Effector CD4-positive, alpha-beta T cell (primary cell): Measurements from ENCODE around the gene CREM.
"Not testable (repeated sequence)": the region's sequence is repeated elsewhere in the genome, so short reads cannot be mapped to it uniquely, and the experiment has no call there.

ENCODE experiments used
- DNase-seq: peaks from one replicate; pipeline ENCODE4 v3.0.0-alpha.2; 2020

Gene CREM

DNA sequence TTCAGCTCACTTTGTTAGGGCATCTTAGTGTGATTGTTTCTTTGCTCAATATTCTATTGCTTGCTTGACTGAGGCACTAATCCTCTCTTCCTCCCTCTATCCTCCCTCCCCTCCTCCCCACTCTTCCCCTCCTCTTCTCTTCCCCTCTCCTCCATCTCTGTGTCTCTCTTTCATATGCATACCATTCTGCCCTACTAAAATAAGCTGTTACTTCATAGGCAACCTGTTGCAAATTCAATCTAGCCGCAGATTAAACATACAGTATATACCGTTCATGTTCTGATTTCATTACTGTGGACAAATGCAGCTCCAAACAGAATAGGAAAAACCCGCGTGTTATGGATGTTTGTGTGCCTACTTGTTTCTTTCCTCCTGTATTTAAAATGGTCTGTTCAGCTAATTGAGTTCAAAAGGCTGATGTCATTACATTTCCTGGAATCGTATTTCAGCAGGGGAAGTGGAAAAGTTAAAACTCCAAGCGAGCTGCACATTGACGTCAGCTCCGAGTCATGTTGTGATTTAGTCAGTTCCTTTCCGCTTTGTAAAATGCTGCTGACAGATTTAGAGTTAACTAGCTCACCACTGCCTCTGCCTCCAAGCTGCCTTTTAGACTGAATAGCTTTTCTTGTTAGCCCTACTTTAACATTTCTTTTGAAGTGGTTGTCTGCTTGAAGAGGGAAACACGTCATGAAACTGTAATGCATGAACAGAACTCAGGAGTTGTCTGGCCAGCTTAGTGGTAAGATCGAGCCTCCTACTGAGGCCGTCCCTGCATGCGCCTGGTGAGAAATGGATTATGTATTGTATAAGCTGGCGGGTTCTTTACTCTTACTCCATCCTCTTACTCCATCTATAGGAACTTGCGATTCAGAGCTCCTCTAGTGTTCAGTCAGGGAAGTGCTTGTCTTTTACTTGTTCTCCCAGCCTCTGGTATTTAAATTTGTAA, 69.0 kb downstream of the CREM start:
- peak; percentile 78 for DNase-seq

DNA sequence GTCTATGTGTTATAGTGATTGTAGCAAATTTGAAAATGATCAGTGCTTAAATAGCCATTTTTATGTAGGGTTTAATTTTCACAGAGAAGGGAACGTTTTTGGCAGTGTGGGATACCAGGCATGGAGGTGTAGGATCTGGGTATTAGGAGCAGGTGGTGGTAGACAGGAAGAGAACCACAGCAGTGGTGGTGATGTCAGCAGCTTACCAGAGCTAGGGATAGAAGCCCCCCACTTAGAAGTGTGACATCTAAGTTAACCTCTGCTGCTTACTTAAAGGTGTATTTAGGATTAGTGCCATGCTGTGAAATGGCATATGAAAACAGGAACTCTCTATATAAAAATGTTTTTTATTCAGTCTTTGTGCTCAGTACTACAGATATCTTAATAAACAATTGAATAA, 73.8 kb downstream of the CREM start:
- no peak for DNase-seq

DNA sequence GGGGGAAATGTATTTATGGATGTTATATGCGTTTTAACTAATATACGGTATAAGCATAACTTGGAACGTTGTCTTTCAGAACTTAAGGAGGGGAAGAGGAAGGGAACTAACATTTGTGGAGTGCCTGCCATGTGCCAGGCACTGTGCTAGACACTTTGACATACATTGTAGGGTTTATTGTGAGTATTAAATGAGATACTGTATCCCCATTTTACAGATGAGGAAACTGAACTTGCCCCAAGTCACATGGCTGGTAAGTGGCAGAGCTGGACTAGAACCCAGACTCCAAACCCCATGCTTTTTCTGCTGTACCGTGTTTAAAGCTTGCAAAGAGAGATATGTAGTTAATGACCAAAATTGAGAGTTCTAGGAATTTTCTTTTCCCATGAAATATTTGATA, 74.6 kb downstream of the CREM start:
- DNase-seq: no peak

DNA sequence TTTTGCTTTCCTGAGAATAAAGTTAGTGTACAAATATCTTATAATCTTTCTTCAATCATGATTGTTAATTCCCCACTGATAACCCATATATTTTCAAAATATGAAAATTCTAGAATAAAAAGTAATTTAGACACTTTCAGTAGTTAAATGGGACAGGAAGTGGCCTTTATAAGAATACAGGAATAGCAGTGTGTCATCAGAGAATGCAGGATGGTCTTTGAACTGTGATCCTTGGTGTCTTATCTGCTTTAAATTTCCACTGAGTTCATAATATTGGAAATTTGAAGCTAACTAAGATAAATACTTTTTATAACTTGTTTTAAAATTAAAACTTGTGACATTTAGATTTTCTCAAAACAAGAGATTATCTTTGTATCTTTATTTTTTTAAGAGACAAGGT, 75.4 kb downstream of the CREM start:
- DNase-seq: no peak

- DNase-seq: no peak
Measured at GRCh38 chr10:35203745-35204144, 77.1 kb downstream of the CREM start.

DNA sequence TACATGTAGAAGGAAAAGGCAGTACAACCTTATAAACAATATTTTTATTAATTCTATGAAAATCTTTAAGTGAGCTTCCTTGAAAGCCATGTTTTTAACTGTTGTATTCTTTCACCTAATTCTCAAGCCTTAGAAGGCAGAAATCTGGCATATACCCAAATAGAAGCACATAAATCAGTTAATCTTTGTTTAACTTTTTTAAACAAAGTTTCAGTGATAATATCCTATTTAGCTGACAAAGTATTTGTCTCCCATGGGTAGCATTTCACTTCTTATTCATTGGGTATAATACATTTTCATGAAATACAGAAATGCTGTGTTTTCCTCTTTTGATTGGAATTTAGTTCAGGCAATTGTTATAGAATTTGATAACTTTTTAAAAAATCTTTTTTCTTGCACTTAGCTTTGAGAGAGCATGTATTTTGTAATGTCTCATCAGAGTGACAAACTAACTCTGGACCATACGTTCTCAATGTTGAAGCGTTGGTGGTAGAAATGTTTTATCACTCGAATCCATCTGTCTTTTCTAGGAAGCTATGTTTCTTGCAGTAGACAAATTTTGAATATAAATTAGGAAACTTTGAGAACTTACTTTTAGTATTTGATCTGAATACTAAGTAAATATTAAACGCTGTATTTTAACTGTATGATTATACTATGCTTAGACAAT, 78.1 kb downstream of the CREM start:
- no peak for DNase-seq

GRCh38 chr10:35206274-35206673, 79.6 kb downstream of the CREM start:
- DNase-seq: no peak

- DNase-seq: no peak
Measured at GRCh38 chr10:35208536-35208935, 81.9 kb downstream of the CREM start.

DNA sequence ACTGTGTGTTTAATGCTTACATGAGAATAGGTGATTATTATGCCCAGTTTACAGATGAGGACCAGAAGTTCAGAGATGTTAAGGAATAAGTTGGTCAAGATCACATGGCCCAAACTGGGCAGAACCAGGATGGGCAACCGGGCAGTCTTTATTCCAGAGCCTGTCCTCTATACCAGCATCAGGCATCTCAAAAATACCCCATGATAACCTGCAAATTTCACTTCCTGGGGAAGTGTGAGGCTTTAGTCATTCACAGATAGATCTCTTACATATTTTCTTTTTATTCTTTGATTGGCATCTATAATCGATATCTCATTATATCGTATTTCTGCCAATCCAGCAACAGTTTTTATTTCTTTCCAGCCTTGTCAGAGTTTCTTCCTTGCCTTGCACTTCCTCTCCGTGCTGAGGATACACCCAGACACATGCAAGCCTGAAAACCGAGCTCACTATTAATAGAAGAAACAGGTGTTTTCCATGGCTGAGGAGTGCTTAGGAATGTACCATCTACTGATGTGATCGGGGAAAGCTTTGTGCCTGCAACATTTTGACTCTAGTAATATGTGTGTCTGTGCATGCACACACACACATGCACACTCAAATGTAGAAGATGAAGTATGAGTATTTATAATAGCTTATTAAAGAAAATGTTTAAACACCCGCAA, 82.4 kb downstream of the CREM start:
- DNase-seq: no peak

DNA sequence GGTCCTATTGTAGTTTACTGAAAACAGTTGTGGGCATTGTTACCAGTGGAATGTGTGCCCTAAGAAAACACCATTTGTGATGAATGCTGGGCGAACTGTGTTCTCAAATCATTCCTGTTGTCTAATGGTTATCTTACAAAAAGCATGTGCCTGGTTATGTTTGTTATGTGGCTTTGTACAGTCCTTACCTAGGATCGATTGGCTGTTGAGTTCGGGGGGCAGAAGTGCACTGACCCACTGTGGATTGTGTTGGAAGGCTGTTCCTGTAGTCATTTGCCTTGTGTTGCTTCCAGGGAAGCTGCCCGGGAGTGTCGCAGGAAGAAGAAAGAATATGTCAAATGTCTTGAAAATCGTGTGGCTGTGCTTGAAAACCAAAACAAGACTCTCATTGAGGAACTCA, 84.3 kb downstream of the CREM start:
- DNase-seq: no peak

- no peak for DNase-seq
Measured at GRCh38 chr10:35211390-35211789, 84.7 kb downstream of the CREM start.

- DNase-seq: no peak
Measured at GRCh38 chr10:35212856-35213255, 86.2 kb downstream of the CREM start.

GRCh38 chr10:35213699-35214098, 87.1 kb downstream of the CREM start:
- DNase-seq: no peak

GRCh38 chr10:35214607-35215020, 88.0 kb downstream of the CREM start:
- DNase-seq: no peak

- DNase-seq: no peak
Measured at GRCh38 chr10:35215107-35215506, 88.5 kb downstream of the CREM start.

GRCh38 chr10:35216303-35216905, 89.8 kb downstream of the CREM start:
- DNase-seq: no peak

DNA sequence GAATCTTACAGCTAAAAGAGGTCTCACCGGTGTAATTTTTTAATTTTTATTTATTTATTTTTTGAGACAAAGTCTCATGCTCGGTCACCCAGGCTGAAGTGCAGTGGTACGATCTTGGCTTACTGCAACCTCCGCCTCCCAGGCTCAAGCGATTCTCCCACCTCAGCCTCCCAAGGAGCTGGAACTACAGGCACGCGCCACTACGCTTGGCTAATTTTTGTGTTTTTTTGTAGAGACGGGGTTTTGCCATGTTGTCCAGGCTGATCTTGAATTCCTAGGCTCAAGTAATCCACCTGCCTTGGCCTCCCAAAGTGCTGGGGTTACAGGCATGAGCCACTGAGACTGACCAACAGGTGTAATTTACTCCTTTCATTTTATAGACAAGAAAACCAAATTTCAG, 90.3 kb downstream of the CREM start:
- not testable (repeated sequence) for DNase-seq

GRCh38 chr10:35217455-35217854, 90.8 kb downstream of the CREM start:
- no peak for DNase-seq

GRCh38 chr10:35218339-35218955, 91.8 kb downstream of the CREM start:
- DNase-seq: peak; percentile 81

- DNase-seq: no peak
Measured at GRCh38 chr10:35219292-35219691, 92.6 kb downstream of the CREM start.

GRCh38 chr10:35219891-35220890, 93.5 kb downstream of the CREM start:
- no peak for DNase-seq
